ENCODE measurements around the gene HTR2A. TPM values are rescaled to one million over a fixed set of nuclear protein-coding genes. Genes with fewer than 3 reads are reported as not detected.

Gene HTR2A
- total RNA-seq = not detected

DNA sequence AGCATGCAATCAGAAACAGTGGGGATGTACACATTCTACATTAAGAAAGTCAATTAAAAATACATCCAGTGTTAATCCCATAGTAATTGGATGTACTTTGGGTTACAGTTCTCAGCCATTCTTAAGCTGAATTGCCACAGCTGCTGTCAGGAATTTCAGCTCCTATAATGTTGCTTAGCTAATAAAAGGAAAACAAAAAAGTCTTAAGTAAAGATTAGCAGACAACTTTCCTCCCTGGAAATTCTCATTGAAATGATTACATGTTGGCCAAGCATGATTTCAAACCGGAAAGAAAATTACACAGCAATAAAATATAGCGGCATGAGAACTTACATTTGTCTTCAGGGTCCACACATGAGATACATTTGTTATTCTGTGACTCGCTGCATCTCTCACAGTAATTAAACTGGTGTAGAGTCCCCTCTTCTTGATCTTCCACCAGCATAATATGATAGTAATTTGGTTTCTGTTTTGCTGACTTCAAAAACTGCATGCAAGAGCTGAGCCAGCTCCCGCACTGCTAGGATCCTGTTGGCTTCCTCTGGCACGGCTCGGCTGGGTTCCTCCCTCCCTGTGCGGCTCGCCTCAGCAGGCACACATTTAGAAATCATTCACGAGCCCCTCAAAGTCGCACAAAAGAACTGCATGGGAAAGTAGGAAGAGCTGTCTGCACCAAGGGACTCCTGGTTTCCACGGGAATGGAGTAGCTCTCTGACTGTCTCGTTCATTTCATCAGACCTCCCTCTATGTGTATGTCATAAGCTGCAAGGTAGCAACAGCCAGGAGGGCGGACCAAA lies at the start of gene HTR2A:
TSS of gene HTR2A (minus strand) at position 713 of the 797 bp plus-strand sequence. CDS start 1,147 bp downstream, outside the sequence.
- ATAC-seq = peak; percentile 65

DNA sequence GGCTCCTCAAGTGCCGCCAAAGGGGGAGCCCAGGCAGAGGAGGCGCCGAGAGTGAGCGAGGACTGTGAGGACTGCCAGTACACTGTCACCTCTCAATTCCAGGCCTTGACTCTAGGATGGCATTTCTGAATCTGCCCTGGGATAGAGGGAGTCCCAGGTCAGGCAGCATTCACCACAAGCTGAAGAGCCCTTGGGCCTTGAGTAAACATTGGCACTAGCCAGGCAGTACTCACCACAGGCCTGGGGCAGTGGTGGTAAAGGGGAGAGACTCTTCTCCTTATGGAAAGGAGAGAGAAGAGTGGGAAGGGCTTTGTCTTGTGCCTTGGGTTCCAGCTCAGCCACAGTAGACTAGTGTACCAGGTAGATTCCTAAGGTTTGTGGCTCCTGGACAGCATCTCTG lies 39.7 kb upstream of the HTR2A start:
- DNase-seq (ENCODE audit: low spot score) (no peak), ATAC-seq (no peak)

More for the DNA sequence above, at the start of gene HTR2A:
- DNase-seq (ENCODE audit: low spot score) = no peak

- ATAC-seq (no peak), DNase-seq (ENCODE audit: low spot score) (no peak)
Observed at GRCh38 chr13:46934749-46935148, 37.9 kb upstream of the HTR2A start.

- ATAC-seq = peak; percentile 62
- DNase-seq (ENCODE audit: low spot score) = no peak
Observed at GRCh38 chr13:46926916-46927590, 30.2 kb upstream of the HTR2A start.

GRCh38 chr13:46925486-46925885 lies 28.6 kb upstream of the HTR2A start:
- ATAC-seq = no peak

GRCh38 chr13:46914341-46914740 lies 17.5 kb upstream of the HTR2A start:
- DNase-seq (ENCODE audit: low spot score) (no peak), ATAC-seq (no peak)

More at GRCh38 chr13:46925486-46925885, 28.6 kb upstream of the HTR2A start:
- no peak for DNase-seq (ENCODE audit: low spot score)

DNA sequence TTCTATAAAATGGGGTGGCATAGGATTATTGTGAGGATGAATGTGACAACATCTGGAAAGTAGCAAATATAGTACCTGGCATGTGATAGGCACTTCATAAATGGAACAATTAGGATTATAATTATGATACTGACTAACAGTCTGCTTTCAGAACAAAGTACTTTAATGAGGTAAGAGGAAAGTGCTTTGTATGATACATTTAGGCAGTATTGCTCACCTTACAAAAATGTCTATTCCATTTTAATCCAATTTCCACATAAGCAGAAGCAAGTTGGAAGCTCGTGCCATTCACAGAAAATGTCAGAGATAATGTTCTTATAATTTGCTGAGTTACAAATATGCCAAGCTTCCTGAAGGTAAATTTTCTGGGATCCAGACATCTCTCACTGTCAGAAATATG lies 16.9 kb upstream of the HTR2A start:
- ATAC-seq (no peak), DNase-seq (ENCODE audit: low spot score) (no peak)

GRCh38 chr13:46909042-46909441 lies 12.2 kb upstream of the HTR2A start:
- DNase-seq (ENCODE audit: low spot score) (no peak), ATAC-seq (no peak)

- DNase-seq (ENCODE audit: low spot score) = no peak
- no peak for ATAC-seq
Observed at GRCh38 chr13:46908501-46908900, 11.6 kb upstream of the HTR2A start.

- ATAC-seq = no peak
Observed at GRCh38 chr13:46906405-46906804, 9.6 kb upstream of the HTR2A start.

DNA sequence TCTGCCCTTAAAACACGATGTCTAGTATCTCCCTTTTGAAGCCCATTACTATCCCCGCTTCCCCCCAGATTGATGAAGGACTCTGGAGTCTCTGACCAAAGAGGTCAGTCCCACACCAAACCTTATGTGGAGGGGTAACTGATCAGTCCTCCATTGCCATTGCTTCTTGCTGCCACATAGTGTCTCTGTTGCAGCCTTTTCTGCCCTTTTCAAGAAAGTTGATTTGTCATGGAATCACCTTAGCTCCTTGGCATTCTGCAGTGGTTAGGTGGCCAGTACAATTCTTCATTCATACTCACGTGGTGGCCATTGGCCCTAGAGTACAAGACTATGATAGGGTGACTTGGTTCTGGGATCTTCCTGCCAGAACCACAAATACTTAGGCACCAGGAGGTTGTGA lies 8.4 kb upstream of the HTR2A start:
- DNase-seq (ENCODE audit: low spot score) (no peak), ATAC-seq (no peak)

More at GRCh38 chr13:46906405-46906804, 9.6 kb upstream of the HTR2A start:
- no peak for DNase-seq (ENCODE audit: low spot score)

- DNase-seq (ENCODE audit: low spot score) (no peak), ATAC-seq (no peak)
Observed at GRCh38 chr13:46903748-46904147, 6.9 kb upstream of the HTR2A start.

GRCh38 chr13:46901721-46902120 lies 4.9 kb upstream of the HTR2A start:
- ATAC-seq = no peak
- DNase-seq (ENCODE audit: low spot score) = no peak

DNA sequence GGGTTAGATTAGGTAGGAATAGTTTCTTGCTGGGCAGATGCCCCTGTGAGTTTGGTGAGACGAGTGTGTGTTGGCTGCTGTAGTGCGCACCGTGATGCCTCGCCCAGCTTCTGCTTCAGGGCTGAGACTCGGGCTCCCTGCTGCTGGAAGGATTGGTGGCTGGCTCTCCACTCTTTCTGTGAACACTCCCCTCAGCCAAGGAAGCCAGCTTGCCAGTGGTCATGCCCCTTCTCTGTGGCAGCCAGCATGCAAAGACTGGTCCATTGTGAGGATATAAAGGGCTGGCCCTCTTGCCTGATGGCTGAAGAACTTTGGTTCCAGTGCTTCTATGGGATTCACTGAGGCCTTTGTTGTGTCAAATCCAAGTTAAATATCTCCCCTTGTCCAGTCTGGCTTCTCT lies 2.9 kb upstream of the HTR2A start:
- ATAC-seq (no peak), DNase-seq (ENCODE audit: low spot score) (no peak)

GRCh38 chr13:46895381-46895780 lies 1.5 kb downstream of the HTR2A start:
- DNase-seq (ENCODE audit: low spot score) (no peak), ATAC-seq (no peak)

GRCh38 chr13:46894568-46894967 lies 2.3 kb downstream of the HTR2A start:
- ATAC-seq = no peak
- no peak for DNase-seq (ENCODE audit: low spot score)

GRCh38 chr13:46893798-46894560 lies 2.9 kb downstream of the HTR2A start:
- ATAC-seq (peak; percentile 95), DNase-seq (ENCODE audit: low spot score) (peak; percentile 74)

DNA sequence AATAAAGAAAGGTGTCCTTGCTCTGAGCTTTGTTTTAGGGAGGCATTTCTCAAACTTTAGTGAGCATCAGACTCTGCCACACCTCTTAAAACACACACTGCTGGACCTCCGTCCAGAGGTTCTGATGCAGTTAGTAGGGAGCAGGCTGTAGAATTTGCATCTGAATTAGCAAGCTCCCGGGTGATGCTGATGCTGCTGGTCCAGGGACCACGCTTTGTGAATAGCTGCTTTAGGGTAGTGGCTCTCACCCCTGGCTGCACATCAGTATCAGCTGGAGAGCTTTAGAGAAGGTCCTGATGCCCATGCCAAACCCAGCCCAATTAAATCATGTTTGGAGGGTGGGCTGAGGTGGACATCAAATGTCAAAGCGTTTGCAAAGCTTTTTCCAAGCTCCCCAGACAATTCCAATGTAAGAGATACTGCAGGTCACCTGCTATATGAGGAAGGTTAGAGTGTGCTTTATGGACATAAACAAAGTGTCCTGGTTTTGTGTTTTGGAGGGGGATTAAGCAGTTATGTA lies 3.6 kb downstream of the HTR2A start:
- ATAC-seq (no peak), DNase-seq (ENCODE audit: low spot score) (no peak)

DNA sequence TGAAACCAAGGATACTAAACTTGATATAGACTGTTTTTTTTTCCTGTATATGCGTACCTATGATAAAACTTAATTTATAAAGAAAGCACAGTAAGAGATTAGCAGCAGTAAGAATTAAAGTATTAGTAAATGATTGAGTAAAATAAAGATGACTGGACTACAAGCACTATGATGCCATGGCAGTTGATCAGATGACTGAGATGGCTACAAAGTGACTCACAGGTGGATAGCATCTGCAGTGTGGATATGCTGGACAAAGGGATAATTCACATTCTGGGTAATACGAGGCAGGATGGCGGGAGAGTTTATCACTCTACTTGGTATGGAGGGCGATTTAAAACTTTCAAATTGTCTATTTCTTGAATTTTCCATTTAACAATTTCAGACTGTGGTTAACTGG lies 11.8 kb downstream of the HTR2A start:
- no peak for DNase-seq (ENCODE audit: low spot score)
- no peak for ATAC-seq

GRCh38 chr13:46884531-46884930 lies 12.3 kb downstream of the HTR2A start:
- no peak for ATAC-seq
- DNase-seq (ENCODE audit: low spot score) = no peak

DNA sequence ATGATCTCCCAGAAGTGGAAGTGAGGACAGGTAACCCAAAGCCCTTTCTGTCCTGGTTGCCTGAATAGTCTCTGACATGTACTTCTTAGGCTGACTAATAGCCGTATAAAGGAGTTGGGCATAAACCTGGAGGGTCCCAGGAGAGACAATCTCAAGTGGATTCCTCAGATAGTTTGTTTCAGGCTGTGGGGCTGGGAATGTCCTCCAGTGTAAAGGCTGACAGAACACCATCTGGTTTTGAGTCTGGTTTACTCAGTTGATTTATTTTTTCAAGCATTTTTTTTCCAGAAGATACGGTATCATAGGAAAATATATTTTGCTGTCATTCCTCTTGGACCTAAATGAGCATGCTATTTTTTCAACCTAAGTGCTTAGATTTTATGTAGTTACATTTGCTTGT lies 15.2 kb downstream of the HTR2A start:
- ATAC-seq = no peak

More for the DNA sequence above, 15.2 kb downstream of the HTR2A start:
- DNase-seq (ENCODE audit: low spot score) = no peak
